ENCODE measurements around the gene KCNF1.

The KCNF1 gene

DNA sequence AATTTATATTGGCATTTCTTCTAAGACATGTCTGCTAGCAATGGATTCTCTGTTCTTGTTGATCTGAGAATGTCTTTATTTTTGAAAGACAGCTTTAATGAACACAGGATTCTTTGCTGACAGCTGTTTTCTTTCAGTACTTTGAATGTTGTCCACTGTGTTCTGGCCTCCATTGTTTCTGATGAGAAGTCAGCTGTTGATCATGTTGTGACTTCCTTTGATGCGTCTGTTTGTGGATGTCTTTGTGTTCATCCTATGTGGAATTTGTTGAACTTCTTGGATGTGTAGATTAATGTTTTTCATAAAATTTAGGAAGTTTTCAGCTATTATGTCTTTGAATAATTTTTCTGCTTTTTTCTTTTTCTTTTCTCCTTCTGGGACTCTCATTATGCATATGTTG lies 39.8 kb upstream of the KCNF1 start:
- no CpG with 5 or more reads among the region's 1 CpG for WGBS (ENCODE audit: insufficient coverage, insufficient read length)
- H3K27ac ChIP-seq (ENCODE audit: low read length), result no peak overlapping the region

GRCh38 chr2:10873171-10873570 lies 38.6 kb upstream of the KCNF1 start:
- Histone ChIP-seq H3K4me1 (ENCODE audit: control insufficient read depth, insufficient read depth, low read length) (no peaks in the 10 kb centered on the region), H3K27me3 (ENCODE audit: control insufficient read depth, insufficient read depth, low read length) (no peaks in the 10 kb centered on the region)
- WGBS (ENCODE audit: insufficient coverage, insufficient read length), result no CpG with 5 or more reads among the region's 3 CpGs

More for the DNA sequence above, 39.8 kb upstream of the KCNF1 start:
- Histone ChIP-seq H3K4me3 (ENCODE audit: low read length) (no peak overlapping the region), H3K36me3 (ENCODE audit: control insufficient read depth, insufficient read depth, low read length) (no peaks in the 10 kb centered on the region), H3K4me1 (ENCODE audit: control insufficient read depth, insufficient read depth, low read length) (no peaks in the 10 kb centered on the region), H3K27me3 (ENCODE audit: control insufficient read depth, insufficient read depth, low read length) (no peaks in the 10 kb centered on the region), H3K9me3 (ENCODE audit: control insufficient read depth, insufficient read depth, low read length) (no peaks in the 10 kb centered on the region)
- no peak for DNase-seq (ENCODE audit: low read depth, low spot score)

DNA sequence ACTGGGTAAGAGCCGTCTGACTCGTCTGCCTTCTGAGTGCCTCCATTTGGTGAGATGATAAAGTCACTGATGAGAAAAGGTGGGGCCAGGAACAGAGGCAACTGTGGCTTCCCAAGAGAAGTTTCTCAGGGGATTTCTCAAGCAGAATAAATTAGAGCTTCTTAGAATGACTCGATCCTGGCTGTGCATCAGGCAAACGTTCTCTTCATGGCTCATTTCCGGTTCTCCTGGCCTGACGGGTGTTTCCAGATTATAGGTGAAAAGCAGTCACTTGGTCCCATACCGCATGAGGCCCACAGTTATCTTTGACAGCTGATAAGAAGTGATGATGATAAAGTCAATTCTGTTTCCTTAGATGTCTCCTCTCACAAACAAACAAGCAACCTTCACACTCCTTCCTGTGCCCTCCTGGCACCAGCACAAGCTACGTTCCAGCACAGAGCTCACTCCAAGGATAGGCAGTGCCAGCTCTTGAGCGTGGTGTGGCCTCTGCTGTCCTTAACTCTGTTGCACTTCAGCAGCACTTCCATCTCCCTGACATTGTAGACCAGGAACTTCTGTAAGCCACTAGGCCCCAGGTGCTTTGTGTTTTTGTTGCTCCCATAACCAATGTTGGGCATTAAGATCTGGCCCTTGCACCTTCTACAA lies 37.8 kb upstream of the KCNF1 start:
- H3K4me3 ChIP-seq (ENCODE audit: low read length), result no peak overlapping the region
- no peaks in the 10 kb centered on the region for H3K36me3 ChIP-seq (ENCODE audit: control insufficient read depth, insufficient read depth, low read length)
- H3K4me1 ChIP-seq (ENCODE audit: control insufficient read depth, insufficient read depth, low read length), result no peaks in the 10 kb centered on the region
- no peak overlapping the region for H3K27ac ChIP-seq (ENCODE audit: low read length)
- no CpG with 5 or more reads among the region's 9 CpGs for WGBS (ENCODE audit: insufficient coverage, insufficient read length)
- H3K9me3 ChIP-seq (ENCODE audit: control insufficient read depth, insufficient read depth, low read length), result no peaks in the 10 kb centered on the region
- H3K27me3 ChIP-seq (ENCODE audit: control insufficient read depth, insufficient read depth, low read length), result no peaks in the 10 kb centered on the region
- no peak for DNase-seq (ENCODE audit: low read depth, low spot score)

More at GRCh38 chr2:10873171-10873570, 38.6 kb upstream of the KCNF1 start:
- Histone ChIP-seq H3K9me3 (ENCODE audit: control insufficient read depth, insufficient read depth, low read length) (no peaks in the 10 kb centered on the region), H3K27ac (ENCODE audit: low read length) (no peak overlapping the region), H3K36me3 (ENCODE audit: control insufficient read depth, insufficient read depth, low read length) (no peaks in the 10 kb centered on the region), H3K4me3 (ENCODE audit: low read length) (no peak overlapping the region)
- DNase-seq (ENCODE audit: low read depth, low spot score), result no peak

- Histone ChIP-seq H3K36me3 (ENCODE audit: control insufficient read depth, insufficient read depth, low read length) (no peaks in the 10 kb centered on the region), H3K9me3 (ENCODE audit: control insufficient read depth, insufficient read depth, low read length) (no peaks in the 10 kb centered on the region), H3K4me1 (ENCODE audit: control insufficient read depth, insufficient read depth, low read length) (no peaks in the 10 kb centered on the region), H3K27ac (ENCODE audit: low read length) (no peak overlapping the region), H3K27me3 (ENCODE audit: control insufficient read depth, insufficient read depth, low read length) (no peaks in the 10 kb centered on the region), H3K4me3 (ENCODE audit: low read length) (no peak overlapping the region)
- no peak for DNase-seq (ENCODE audit: low read depth, low spot score)
- no CpG with 5 or more reads among the region's 3 CpGs for whole genome bisulfite sequencing (ENCODE audit: insufficient coverage, insufficient read length)
Measured at GRCh38 chr2:10875126-10875525, 36.6 kb upstream of the KCNF1 start.

DNA sequence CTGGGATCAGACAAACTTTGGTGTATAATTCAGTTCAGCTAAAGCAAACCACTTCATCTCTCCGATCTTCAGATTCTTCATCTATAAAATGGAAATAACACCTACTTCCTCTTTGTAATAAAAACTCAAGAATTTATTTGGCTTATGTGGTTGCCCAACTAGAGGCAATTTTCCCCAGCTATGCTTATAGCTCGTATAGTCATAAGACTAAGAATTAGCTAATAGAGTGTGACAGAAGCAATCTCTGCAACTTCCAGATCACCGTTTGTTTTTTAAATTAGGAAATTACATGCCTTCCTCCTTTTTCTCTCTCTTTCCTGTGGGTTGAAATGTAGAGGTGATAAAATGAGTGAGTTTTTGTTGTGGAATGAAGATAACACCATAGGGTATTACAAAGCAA lies 35.3 kb upstream of the KCNF1 start:
- no peak overlapping the region for H3K27ac ChIP-seq (ENCODE audit: low read length)
- H3K9me3 ChIP-seq (ENCODE audit: control insufficient read depth, insufficient read depth, low read length), result no peaks in the 10 kb centered on the region
- H3K4me3 ChIP-seq (ENCODE audit: low read length), result no peak overlapping the region
- no peaks in the 10 kb centered on the region for H3K27me3 ChIP-seq (ENCODE audit: control insufficient read depth, insufficient read depth, low read length)
- no peak for DNase-seq (ENCODE audit: low read depth, low spot score)
- WGBS (ENCODE audit: insufficient coverage, insufficient read length), result no CpG with 5 or more reads among the region's 3 CpGs
- H3K4me1 ChIP-seq (ENCODE audit: control insufficient read depth, insufficient read depth, low read length), result no peaks in the 10 kb centered on the region
- H3K36me3 ChIP-seq (ENCODE audit: control insufficient read depth, insufficient read depth, low read length), result no peaks in the 10 kb centered on the region

DNA sequence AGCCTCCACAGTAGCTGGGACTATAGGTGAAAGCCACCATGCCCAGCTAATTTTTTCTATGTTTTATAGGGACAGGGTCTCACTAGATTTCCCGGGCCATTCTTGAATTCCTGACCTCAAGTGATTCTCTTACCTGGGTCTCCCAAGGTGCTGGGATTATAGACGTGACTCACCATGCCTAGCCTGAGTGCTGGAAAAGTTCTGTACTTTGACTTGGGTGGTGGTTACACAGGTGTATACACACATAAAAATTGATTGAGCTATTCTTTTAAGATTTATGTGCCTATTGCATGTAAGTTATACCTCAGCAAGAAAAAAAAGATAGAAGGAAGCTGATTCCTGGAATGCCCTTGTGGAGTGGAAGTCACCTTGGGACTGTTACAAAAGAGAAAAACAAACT lies 34.8 kb upstream of the KCNF1 start:
- H3K4me1 ChIP-seq (ENCODE audit: control insufficient read depth, insufficient read depth, low read length), result no peaks in the 10 kb centered on the region
- H3K36me3 ChIP-seq (ENCODE audit: control insufficient read depth, insufficient read depth, low read length), result no peaks in the 10 kb centered on the region
- no peak overlapping the region for H3K4me3 ChIP-seq (ENCODE audit: low read length)
- DNase-seq (ENCODE audit: low read depth, low spot score), result no peak
- H3K27me3 ChIP-seq (ENCODE audit: control insufficient read depth, insufficient read depth, low read length), result no peaks in the 10 kb centered on the region
- H3K27ac ChIP-seq (ENCODE audit: low read length), result no peak overlapping the region
- H3K9me3 ChIP-seq (ENCODE audit: control insufficient read depth, insufficient read depth, low read length), result no peaks in the 10 kb centered on the region
- WGBS (ENCODE audit: insufficient coverage, insufficient read length), result no CpG with 5 or more reads among the region's 2 CpGs

DNA sequence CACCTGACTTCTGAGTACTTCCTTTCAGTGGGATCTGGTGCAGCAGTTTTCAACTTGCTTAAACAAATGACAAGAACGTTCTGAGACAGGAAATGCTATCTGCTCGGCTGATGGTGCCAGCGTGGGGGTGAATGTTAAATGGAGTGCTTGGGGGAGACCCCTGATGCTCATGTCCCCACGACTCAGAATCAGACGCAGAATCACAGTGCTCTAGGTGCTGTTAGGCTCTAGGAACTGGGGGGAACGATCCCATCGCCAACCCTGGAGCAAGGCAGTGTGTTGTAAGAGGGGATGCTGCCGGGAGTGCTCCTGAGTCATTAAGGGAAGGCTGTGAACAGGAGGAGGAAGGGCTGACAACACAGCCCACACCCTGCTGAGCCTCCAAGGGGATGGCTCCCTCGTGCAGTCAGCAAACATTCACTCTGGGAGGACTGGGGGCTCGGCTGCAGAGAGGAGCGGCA lies 34.1 kb upstream of the KCNF1 start:
- Histone ChIP-seq H3K36me3 (ENCODE audit: control insufficient read depth, insufficient read depth, low read length) (no peaks in the 10 kb centered on the region), H3K27ac (ENCODE audit: low read length) (no peak overlapping the region), H3K27me3 (ENCODE audit: control insufficient read depth, insufficient read depth, low read length) (no peaks in the 10 kb centered on the region), H3K9me3 (ENCODE audit: control insufficient read depth, insufficient read depth, low read length) (no peaks in the 10 kb centered on the region), H3K4me1 (ENCODE audit: control insufficient read depth, insufficient read depth, low read length) (no peaks in the 10 kb centered on the region), H3K4me3 (ENCODE audit: low read length) (no peak overlapping the region)
- DNase-seq (ENCODE audit: low read depth, low spot score), result no peak
- no CpG with 5 or more reads among the region's 11 CpGs for WGBS (ENCODE audit: insufficient coverage, insufficient read length)

GRCh38 chr2:10878268-10878915 lies 33.3 kb upstream of the KCNF1 start:
- Histone ChIP-seq H3K27ac (ENCODE audit: low read length) (no peak overlapping the region), H3K4me1 (ENCODE audit: control insufficient read depth, insufficient read depth, low read length) (no peaks in the 10 kb centered on the region; the same call in 1 of the 2 replicates), H3K9me3 (ENCODE audit: control insufficient read depth, insufficient read depth, low read length) (no peaks in the 10 kb centered on the region), H3K36me3 (ENCODE audit: control insufficient read depth, insufficient read depth, low read length) (no peaks in the 10 kb centered on the region), H3K27me3 (ENCODE audit: control insufficient read depth, insufficient read depth, low read length) (no peaks in the 10 kb centered on the region), H3K4me3 (ENCODE audit: low read length) (no peak overlapping the region)
- no CpG with 5 or more reads among the region's 12 CpGs for WGBS (ENCODE audit: insufficient coverage, insufficient read length)
- DNase-seq (ENCODE audit: low read depth, low spot score), result no peak

- H3K27ac ChIP-seq (ENCODE audit: low read length), result no peak overlapping the region
Measured at GRCh38 chr2:10879159-10879558, 32.6 kb upstream of the KCNF1 start.

GRCh38 chr2:10879624-10880585 lies 31.8 kb upstream of the KCNF1 start:
- WGBS (ENCODE audit: insufficient coverage, insufficient read length), result no CpG with 5 or more reads among the region's 22 CpGs
- Histone ChIP-seq H3K27me3 (ENCODE audit: control insufficient read depth, insufficient read depth, low read length) (no peaks in the 10 kb centered on the region), H3K27ac (ENCODE audit: low read length) (no peak overlapping the region), H3K4me1 (ENCODE audit: control insufficient read depth, insufficient read depth, low read length) (peaks cover 2% of the 10 kb centered on the region), H3K9me3 (ENCODE audit: control insufficient read depth, insufficient read depth, low read length) (no peaks in the 10 kb centered on the region), H3K4me3 (ENCODE audit: low read length) (no peak overlapping the region), H3K36me3 (ENCODE audit: control insufficient read depth, insufficient read depth, low read length) (no peaks in the 10 kb centered on the region)
- DNase-seq (ENCODE audit: low read depth, low spot score), result no peak

More at GRCh38 chr2:10879159-10879558, 32.6 kb upstream of the KCNF1 start:
- Histone ChIP-seq H3K4me1 (ENCODE audit: control insufficient read depth, insufficient read depth, low read length) (peaks cover 1% of the 10 kb centered on the region), H3K9me3 (ENCODE audit: control insufficient read depth, insufficient read depth, low read length) (no peaks in the 10 kb centered on the region), H3K4me3 (ENCODE audit: low read length) (no peak overlapping the region), H3K36me3 (ENCODE audit: control insufficient read depth, insufficient read depth, low read length) (no peaks in the 10 kb centered on the region), H3K27me3 (ENCODE audit: control insufficient read depth, insufficient read depth, low read length) (no peaks in the 10 kb centered on the region)
- DNase-seq (ENCODE audit: low read depth, low spot score), result no peak
- no CpG with 5 or more reads among the region's 9 CpGs for WGBS (ENCODE audit: insufficient coverage, insufficient read length)
